HFF-Myc (cell line): ENCODE measurements around the gene NCKAP5.

Source experiments
- DNase-seq: peaks from one replicate; pipeline ENCODE4 v3.0.0-alpha.2; 2011; ENCODE audit warnings: low read depth; ENCODE audit errors: extremely low read depth
- H3K4me3 ChIP-seq: replicated peaks from 2 replicates; pipeline ENCODE4 v1.5.1; 2011; ENCODE audit warnings: low read depth, mild to moderate bottlenecking, control low read depth, low read length
- CTCF ChIP-seq: IDR thresholded peaks from 2 replicates; pipeline ENCODE4 v1.5.1; 2012; ENCODE audit warnings: mild to moderate bottlenecking, low read depth, low read length, control low read depth; ENCODE audit errors: missing control alignments

Gene NCKAP5

GRCh38 chr2:132984731-132985130 lies 583.5 kb downstream of the NCKAP5 start:
- TF ChIP-seq CTCF: no peak
- H3K4me3 ChIP-seq: no peak overlapping the region
- no peak for DNase-seq

- DNase-seq: no peak
- no peak for TF ChIP-seq CTCF
- H3K4me3 ChIP-seq: no peak overlapping the region
Measured at GRCh38 chr2:132980304-132980703, 588.0 kb downstream of the NCKAP5 start.

- no peak overlapping the region for H3K4me3 ChIP-seq
- no peak for DNase-seq
- TF ChIP-seq CTCF: no peak
Measured at GRCh38 chr2:132979339-132980093, 588.7 kb downstream of the NCKAP5 start.

GRCh38 chr2:132978840-132979239 lies 589.4 kb downstream of the NCKAP5 start:
- DNase-seq: no peak
- H3K4me3 ChIP-seq: no peak overlapping the region
- no peak for TF ChIP-seq CTCF

GRCh38 chr2:132977812-132978529 lies 590.3 kb downstream of the NCKAP5 start:
- TF ChIP-seq CTCF: no peak
- no peak for DNase-seq
- H3K4me3 ChIP-seq: no peak overlapping the region

GRCh38 chr2:132975193-132976105 lies 592.8 kb downstream of the NCKAP5 start:
- no peak for DNase-seq
- H3K4me3 ChIP-seq: no peak overlapping the region
- no peak for TF ChIP-seq CTCF
